H9 (cell line): Measurements from ENCODE around the gene IL1B. TPM values are rescaled to one million over a fixed set of nuclear protein-coding genes. Genes with fewer than 3 reads are reported as not detected.
A peak's percentile ranks its signal among the peaks of the same experiment; 100 is the strongest.

ENCODE experiments used
- DNase-seq: peaks from one replicate; pipeline ENCODE4 v3.0.0-alpha.2; 2017
- H2AFZ ChIP-seq: one replicate; pipeline ENCODE4 v1.6.1; 2013; ENCODE audit warnings: mild to moderate bottlenecking, low read length, control low read depth, moderate library complexity
- H2AK5ac ChIP-seq: 2 replicates; pipeline ENCODE4 v1.6.1; 2013; ENCODE audit warnings: low read length, control low read depth, mixed read lengths; ENCODE audit not compliant: insufficient read length
- H2BK120ac ChIP-seq: one replicate; pipeline ENCODE4 v1.6.1; 2013; ENCODE audit warnings: low read depth, mild to moderate bottlenecking, low read length, control low read depth, inconsistent platforms; ENCODE audit not compliant: poor library complexity, severe bottlenecking
- H2BK12ac ChIP-seq: 2 replicates; pipeline ENCODE4 v1.6.1; 2013; ENCODE audit warnings: low read length, control low read depth, mixed read lengths, low read depth; ENCODE audit not compliant: insufficient read length
- H2BK15ac ChIP-seq: 2 replicates; pipeline ENCODE4 v1.6.1; 2013; ENCODE audit warnings: low read depth, low read length, control low read depth
- H2BK20ac ChIP-seq: one replicate; pipeline ENCODE4 v1.6.1; 2013; ENCODE audit warnings: low read depth, mild to moderate bottlenecking, low read length, control low read depth, inconsistent platforms; ENCODE audit not compliant: poor library complexity, severe bottlenecking
- H2BK5ac ChIP-seq: 2 replicates; pipeline ENCODE4 v1.6.1; 2013; ENCODE audit warnings: low read length, control low read depth, mixed read lengths; ENCODE audit not compliant: insufficient read length
- H3K14ac ChIP-seq: 2 replicates; pipeline ENCODE4 v1.6.1; 2013; ENCODE audit warnings: low read length, control low read depth; ENCODE audit not compliant: insufficient read depth
- H3K18ac ChIP-seq: 2 replicates; pipeline ENCODE4 v1.6.1; 2013; ENCODE audit warnings: low read depth, mild to moderate bottlenecking, mixed read lengths, low read length, control low read depth; ENCODE audit not compliant: insufficient read length
- H3K23ac ChIP-seq: 2 replicates; pipeline ENCODE4 v1.6.1; 2013; ENCODE audit warnings: low read length, control low read depth, mixed read lengths, low read depth; ENCODE audit not compliant: insufficient read length
- H3K23me2 ChIP-seq: 2 replicates; pipeline ENCODE4 v1.6.1; 2013; ENCODE audit warnings: low read depth, mild to moderate bottlenecking, mixed read lengths, low read length, control low read depth; ENCODE audit not compliant: insufficient read length, poor library complexity, severe bottlenecking
- H3K27ac ChIP-seq: 2 replicates; pipeline ENCODE4 v1.5.1; 2013; ENCODE audit warnings: low read length, control low read depth, mixed read lengths, low read depth; ENCODE audit not compliant: insufficient read length
- H3K27me3 ChIP-seq: 2 replicates; pipeline ENCODE4 v1.6.1; 2013; ENCODE audit warnings: low read length, control low read depth, inconsistent platforms; ENCODE audit not compliant: insufficient read depth
- H3K4ac ChIP-seq: 2 replicates; pipeline ENCODE4 v1.6.1; 2013; ENCODE audit warnings: low read depth, mild to moderate bottlenecking, control low read depth, inconsistent platforms, low read length, moderate library complexity
- H3K4me1 ChIP-seq: 2 replicates; pipeline ENCODE4 v1.6.1; 2013; ENCODE audit warnings: low read length, control low read depth, inconsistent platforms; ENCODE audit not compliant: insufficient read depth
- H3K4me2 ChIP-seq: 2 replicates; pipeline ENCODE4 v1.6.1; 2013; ENCODE audit warnings: low read length, control low read depth, mixed read lengths; ENCODE audit not compliant: insufficient read length, insufficient read depth
- H3K56ac ChIP-seq: 2 replicates; pipeline ENCODE4 v1.6.1; 2013; ENCODE audit warnings: low read depth, mild to moderate bottlenecking, mixed read lengths, low read length, control low read depth; ENCODE audit not compliant: insufficient read length
- H3K79me1 ChIP-seq: 2 replicates; pipeline ENCODE4 v1.6.1; 2013; ENCODE audit warnings: low read depth, mild to moderate bottlenecking, moderate library complexity, low read length, control low read depth, inconsistent platforms; ENCODE audit not compliant: insufficient read depth, poor library complexity, severe bottlenecking
- H3K79me2 ChIP-seq: 2 replicates; pipeline ENCODE4 v1.6.1; 2013; ENCODE audit warnings: low read length, control low read depth, inconsistent platforms; ENCODE audit not compliant: insufficient read depth
- H3K9ac ChIP-seq: 2 replicates; pipeline ENCODE4 v1.6.1; 2013; ENCODE audit warnings: low read length, control low read depth, mixed read lengths; ENCODE audit not compliant: insufficient read length; ENCODE audit errors: extremely low read depth
- H3K9me3 ChIP-seq: one replicate; pipeline ENCODE4 v1.6.1; 2013; ENCODE audit warnings: low read depth, low read length, inconsistent platforms; ENCODE audit not compliant: control insufficient read depth
- H3T11ph ChIP-seq: one replicate; pipeline ENCODE4 v1.6.1; 2013; ENCODE audit warnings: mild to moderate bottlenecking, low read length, control low read depth, inconsistent platforms
- H4K20me1 ChIP-seq: one replicate; pipeline ENCODE4 v1.6.1; 2013; ENCODE audit not compliant: control insufficient read depth, insufficient read length, insufficient read depth
- H4K5ac ChIP-seq: 2 replicates; pipeline ENCODE4 v1.6.1; 2013; ENCODE audit warnings: low read depth, mild to moderate bottlenecking, mixed read lengths, low read length, control low read depth; ENCODE audit not compliant: insufficient read length
- H4K8ac ChIP-seq: replicated peaks from 2 replicates; pipeline ENCODE4 v1.6.1; 2013; ENCODE audit warnings: low read length, control low read depth, mixed read lengths, low read depth; ENCODE audit not compliant: insufficient read length
- H4K91ac ChIP-seq: 2 replicates; pipeline ENCODE4 v1.6.1; 2013; ENCODE audit warnings: low read depth, mild to moderate bottlenecking, moderate library complexity, mixed read lengths, low read length, control low read depth; ENCODE audit not compliant: insufficient read length
- H3K27ac Mint-ChIP-seq, 3 experiments: 2 replicates in 2 of 3; 3 replicates in 1 of 3; pipeline ENCODE4 v1.8.0; 2020 to 2021; ENCODE audit warnings: mixed read lengths in 3 of 3, mild to moderate bottlenecking in 1 of 3, moderate library complexity in 1 of 3
- H3K27me3 Mint-ChIP-seq: 2 replicates; pipeline ENCODE4 v1.8.0; 2021; ENCODE audit warnings: low read depth, mild to moderate bottlenecking, moderate library complexity, mixed read lengths
- H3K36me3 Mint-ChIP-seq, 3 experiments: 2 replicates in 2 of 3; 3 replicates in 1 of 3; pipeline ENCODE4 v1.8.0; 2020 to 2021; ENCODE audit warnings: low read depth in 3 of 3, mixed read lengths in 3 of 3; ENCODE audit not compliant: insufficient read depth in 1 of 3
- H3K4me1 Mint-ChIP-seq, 2 experiments: 2 replicates each; pipeline ENCODE4 v1.8.0; 2020; ENCODE audit warnings: mixed read lengths in 2 of 2
- H3K4me3 Mint-ChIP-seq, 2 experiments: 2 replicates in 1 of 2; 3 replicates in 1 of 2; pipeline ENCODE4 v1.8.0; 2020 to 2021; ENCODE audit warnings: mild to moderate bottlenecking in 2 of 2, mixed read lengths in 2 of 2, moderate library complexity in 1 of 2
- H3K9me3 Mint-ChIP-seq, 2 experiments: 2 replicates in 1 of 2; 3 replicates in 1 of 2; pipeline ENCODE4 v1.8.0; 2020; ENCODE audit warnings: mild to moderate bottlenecking in 2 of 2, mixed read lengths in 2 of 2, moderate library complexity in 1 of 2
- CTCF ChIP-seq: fragments of 200-600 bp; sonication (generic); conservative IDR thresholded peaks from 3 replicates; pipeline ENCODE4 v1.8.0; 2021; ENCODE audit warnings: antibody characterized with exemption, mild to moderate bottlenecking
- WGBS: extraction: QIAGEN DNeasy Blood & Tissue Kit; methylation state at CpG from one replicate; pipeline ENCODE4 v1.1.7; 2013; ENCODE audit warnings: missing lambda C conversion rate, low lambda C conversion rate, mixed read lengths; ENCODE audit not compliant: insufficient read length; ENCODE audit errors: extremely low coverage; 5-methylcytosine and 5-hydroxymethylcytosine counted together
- total RNA-seq: library from RNA; stranded (reverse); gene quantifications from 2 replicates; pipeline ENCODE4 v1.2.1, GENCODE V29; 2021

IL1B gene
- total RNA-seq, 1 experiment from 2014 or later, result not detected

- Histone ChIP-seq H3K27me3 (no peaks in the 10 kb centered on the region), H3K4ac (no peak overlapping the region), H3K4me1 (peaks cover 10% of the 10 kb centered on the region; the same call in 1 of the 2 replicates), H2BK15ac (no peak overlapping the region), H3K14ac (no peak overlapping the region), H3K23me2 (no peaks in the 10 kb centered on the region), H3K18ac (no peak overlapping the region), H4K20me1 (no peaks in the 10 kb centered on the region), H3K79me2 (no peaks in the 10 kb centered on the region), H4K91ac (no peak overlapping the region), H2BK120ac (no peak overlapping the region), H4K8ac (no peak overlapping the region), H3K79me1 (no peaks in the 10 kb centered on the region), H3K56ac (no peak overlapping the region), H3K9ac (no peak overlapping the region), H4K5ac (no peak overlapping the region), H3K23ac (no peak overlapping the region), H3T11ph (no peak overlapping the region), H2BK5ac (no peak overlapping the region), H3K4me2 (no peak overlapping the region), H3K9me3 (no peaks in the 10 kb centered on the region), H2AK5ac (no peak overlapping the region), H3K27ac (no peak overlapping the region), H2BK20ac (no peak overlapping the region), H2AFZ (no peak overlapping the region), H2BK12ac (no peak overlapping the region)
- H3K27me3 Mint-ChIP-seq, result no peaks in the 10 kb centered on the region
- peaks cover 0 to 8% (median 0%) of the 10 kb centered on the region in 3 experiments; a peak in 4 of 7 replicates for H3K36me3 Mint-ChIP-seq
- peak overlapping the region in 1 of 3 experiments; percentile 47; a peak in 2 of 7 replicates for H3K27ac Mint-ChIP-seq
- no CpG with 5 or more reads among the region's 3 CpGs for WGBS
- DNase-seq, result no peak
- peaks cover 0 to 3% of the 10 kb centered on the region in 2 experiments; a peak in 1 of 5 replicates for H3K9me3 Mint-ChIP-seq
- peaks cover 39% of the 10 kb centered on the region in 2 experiments for H3K4me1 Mint-ChIP-seq
- no peak for TF ChIP-seq CTCF
- no peak overlapping the region for H3K4me3 Mint-ChIP-seq
These were observed 25.2 kb downstream of the IL1B start for GRCh38 chr2:112811276-112811831.
